Pulmonary artery endothelial cell (primary cell): ENCODE data around the gene NACAD. TPM values are rescaled to one million over a fixed set of nuclear protein-coding genes. Genes with fewer than 3 reads are reported as not detected.
"Not testable (repeated sequence)": the region's sequence is repeated elsewhere in the genome, so short reads cannot be mapped to it uniquely, and the experiment has no call there.

Experiments
- DNase-seq: peaks from one replicate; pipeline ENCODE4 v3.0.0-alpha.2; 2011; ENCODE audit warnings: low read depth, low spot score
- total RNA-seq: library from RNA; depleted of rRNA; stranded (reverse); fragments of >200 nt; gene quantifications from 2 replicates; pipeline ENCODE4 v1.2.3, GENCODE V29; 2014

NACAD gene
- total RNA-seq, 1 donor from 2014 or later, result 0.59 TPM

DNA sequence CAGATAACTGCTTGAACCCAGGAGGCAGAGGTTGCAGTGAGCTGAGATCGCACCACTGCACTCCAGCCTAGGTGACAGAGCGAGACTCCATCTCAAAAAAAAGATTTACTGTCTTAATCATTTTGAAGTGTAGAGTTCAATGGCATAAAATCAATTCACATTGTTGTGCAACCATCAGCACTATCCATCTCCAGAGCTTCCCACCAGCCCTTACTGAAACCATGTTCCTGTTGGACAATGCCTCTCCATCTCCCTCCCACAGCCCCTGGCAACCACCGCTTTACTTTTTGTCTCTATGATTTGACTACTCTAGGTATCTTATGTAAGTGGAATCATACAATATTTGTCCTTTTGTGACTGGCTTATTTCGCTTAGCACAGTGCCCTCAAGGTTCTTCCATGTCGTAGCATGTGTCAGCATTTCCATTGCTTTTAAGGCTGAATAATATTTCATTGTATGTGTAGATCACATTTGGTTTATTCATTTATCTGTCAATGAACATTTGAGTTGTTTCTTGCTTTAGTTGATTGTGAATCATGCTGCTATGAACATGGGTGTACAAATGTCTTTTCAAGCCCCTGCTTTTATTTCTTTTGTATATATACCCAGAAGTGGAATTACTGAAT, 33.1 kb downstream of the NACAD start:
- no peak for DNase-seq

DNA sequence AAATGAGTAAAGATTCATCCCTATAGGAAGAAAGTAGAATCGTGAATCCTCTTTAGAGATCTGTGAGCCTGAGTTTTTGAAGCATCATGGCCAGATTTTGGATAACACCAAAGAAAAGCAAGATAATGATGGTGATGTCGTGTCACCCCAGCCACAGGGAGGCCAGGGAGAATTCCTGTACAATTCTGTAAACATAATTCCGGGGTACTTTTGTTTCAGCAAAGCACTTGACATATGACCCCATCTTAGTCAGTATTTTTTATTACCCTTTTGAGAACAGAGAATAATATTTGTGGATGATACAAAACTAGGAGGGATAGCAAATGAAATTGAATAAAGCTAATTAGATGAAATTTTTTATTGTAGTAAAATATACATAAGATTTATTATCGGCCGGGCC, 33.8 kb downstream of the NACAD start:
- no peak for DNase-seq

DNA sequence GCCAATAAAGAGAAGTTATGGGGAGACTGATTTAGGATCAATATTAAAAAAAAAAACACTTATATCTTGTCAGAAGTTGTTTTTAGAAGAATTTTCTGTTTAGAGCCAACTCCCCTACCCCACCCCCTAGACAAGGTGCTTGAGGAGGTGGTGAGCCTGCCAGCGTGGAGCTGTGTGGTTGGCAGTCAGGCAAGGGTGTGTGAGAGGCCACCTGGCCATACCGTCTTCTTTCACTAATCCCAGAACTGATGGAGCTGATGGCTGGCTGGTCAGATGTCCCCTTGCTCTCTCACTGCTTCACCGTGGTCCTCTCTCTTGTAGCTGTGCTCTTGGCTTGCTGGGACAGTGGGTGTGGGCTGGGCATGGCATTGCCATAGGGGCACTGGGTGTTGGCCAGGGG, 34.3 kb downstream of the NACAD start:
- no peak for DNase-seq

DNA sequence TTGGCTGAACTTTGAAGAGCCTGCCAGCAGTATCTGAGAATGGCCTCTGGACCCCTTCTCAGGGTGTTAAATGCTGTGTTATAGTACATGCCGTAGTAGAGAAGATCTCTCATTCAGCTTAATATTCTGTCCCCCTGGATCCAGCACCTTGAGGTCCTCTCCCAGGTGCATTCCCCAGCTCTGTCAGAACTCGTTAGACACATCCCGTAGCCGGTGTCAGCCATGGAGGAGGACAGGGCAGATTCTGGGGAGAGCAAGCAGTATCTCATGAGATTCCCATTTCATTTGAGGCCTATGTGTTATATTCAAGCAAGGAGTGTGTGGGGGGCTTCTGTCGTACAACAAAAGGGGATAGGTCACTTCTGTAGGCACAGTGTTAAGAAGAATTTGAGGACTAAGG, 34.8 kb downstream of the NACAD start:
- DNase-seq, result no peak

DNA sequence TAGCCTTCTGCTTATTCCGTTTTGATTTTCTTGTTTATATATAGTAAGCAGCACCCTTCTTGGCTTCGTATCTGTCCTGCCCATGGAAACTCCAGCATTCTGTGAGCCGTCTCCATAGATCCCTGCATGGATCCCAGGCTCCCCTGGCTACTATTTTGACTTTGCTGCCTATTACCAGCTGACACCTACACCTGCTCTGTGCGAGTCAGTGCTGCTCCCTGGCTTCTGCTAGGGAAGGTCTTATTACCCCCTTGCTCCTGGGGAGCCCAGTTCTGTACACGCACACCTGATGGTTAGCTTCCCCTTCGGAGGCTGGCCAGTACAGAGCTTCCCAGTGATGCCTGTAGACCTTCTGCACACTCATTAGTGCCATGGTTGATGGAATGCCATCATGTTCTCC, 35.4 kb downstream of the NACAD start:
- DNase-seq, result no peak

DNA sequence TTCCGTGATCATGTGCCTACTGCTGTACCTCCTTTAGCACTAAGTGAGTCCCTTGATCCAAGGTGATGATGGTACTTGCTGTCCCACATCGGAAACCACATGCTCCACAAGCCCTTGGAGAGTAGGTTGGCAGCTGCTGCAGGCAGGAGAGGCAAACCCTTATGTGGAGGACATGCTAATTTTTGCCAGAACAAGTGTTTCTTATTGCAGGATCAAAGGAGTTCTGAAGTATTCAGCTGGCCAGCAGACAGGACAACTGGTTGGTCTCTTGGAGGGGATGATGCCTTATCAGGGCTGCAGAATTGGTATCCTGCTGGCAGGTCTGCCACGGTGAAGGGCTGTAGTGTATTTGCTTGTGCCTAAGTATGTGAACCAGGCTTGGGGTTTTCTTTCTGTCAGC, 36.8 kb downstream of the NACAD start:
- DNase-seq, result no peak

DNA sequence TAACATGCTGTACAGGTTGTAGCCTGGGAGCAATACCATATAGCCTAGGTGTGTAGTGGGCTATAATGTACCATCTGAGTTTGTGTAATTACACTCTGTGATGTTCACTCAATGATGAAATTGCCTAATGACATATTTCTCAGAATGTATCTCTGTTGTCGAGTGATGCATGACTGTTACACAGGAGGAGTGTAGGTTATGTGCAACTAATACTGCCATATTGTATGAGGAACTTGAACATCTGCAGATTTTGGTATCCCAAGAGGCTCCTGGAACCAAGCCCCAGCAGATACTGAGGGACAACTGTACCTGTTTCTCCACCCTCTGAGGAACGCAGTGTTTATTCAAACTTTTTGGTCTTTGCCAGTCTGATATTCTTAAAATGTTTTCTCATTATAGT, 38.6 kb downstream of the NACAD start:
- DNase-seq, result no peak

DNA sequence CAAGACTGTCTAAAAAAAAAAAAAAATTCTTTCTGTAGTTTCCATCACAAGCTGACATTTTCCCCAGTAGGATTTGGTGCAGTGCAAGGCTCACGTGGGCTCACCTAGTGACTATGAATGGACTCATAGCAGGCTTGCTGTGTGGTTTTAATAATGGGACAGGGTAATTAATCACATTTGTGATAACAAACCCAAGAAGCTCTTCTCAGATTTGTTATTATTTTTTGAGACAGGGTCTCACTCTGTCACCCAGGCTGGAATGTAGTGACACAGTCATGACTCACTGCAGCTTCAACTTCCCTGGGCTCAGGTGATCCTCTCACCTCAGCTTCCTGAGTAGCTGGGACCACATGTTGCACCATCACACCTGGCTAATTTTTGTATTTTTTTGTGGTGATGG, 40.0 kb downstream of the NACAD start:
- DNase-seq, result no peak

DNA sequence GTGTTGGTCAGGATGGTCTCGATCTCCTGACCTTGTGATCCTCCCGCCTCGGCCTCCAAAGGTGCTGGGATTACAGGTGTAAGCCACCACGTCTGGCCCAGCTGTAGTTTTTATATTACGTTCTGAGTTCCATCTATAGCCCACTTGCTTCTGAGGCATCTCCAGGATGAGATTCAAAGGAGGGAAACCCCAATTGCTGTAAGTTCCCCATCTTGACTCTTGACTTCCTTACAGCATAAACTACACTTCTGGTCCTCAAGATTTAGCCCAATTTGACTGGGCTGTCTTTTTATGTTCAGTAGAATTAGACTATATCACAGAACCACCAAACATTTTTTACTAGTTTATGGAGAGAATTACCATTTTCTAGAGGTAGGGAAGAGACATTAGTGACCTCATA, 44.4 kb downstream of the NACAD start:
- DNase-seq, result no peak

DNA sequence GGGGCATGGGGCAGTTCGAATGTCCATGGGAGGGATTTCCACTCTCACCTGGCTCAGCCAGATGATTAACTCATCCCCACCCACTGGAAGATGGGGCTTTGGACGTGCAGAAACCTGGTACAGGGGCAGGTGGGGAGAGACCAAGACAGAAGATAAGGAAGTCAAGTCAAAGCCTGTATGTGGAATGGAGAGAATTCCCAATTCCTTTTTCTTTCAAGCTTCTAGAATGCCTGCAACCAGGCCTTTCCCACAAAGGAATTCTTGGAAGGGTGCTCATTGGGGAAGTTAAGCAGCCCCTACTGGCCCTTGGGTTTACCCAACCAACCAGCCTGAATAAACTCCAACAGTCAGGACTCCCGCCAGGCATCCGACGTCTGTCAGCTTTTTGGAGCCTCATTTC, 49.7 kb downstream of the NACAD start:
- DNase-seq, result no peak

DNA sequence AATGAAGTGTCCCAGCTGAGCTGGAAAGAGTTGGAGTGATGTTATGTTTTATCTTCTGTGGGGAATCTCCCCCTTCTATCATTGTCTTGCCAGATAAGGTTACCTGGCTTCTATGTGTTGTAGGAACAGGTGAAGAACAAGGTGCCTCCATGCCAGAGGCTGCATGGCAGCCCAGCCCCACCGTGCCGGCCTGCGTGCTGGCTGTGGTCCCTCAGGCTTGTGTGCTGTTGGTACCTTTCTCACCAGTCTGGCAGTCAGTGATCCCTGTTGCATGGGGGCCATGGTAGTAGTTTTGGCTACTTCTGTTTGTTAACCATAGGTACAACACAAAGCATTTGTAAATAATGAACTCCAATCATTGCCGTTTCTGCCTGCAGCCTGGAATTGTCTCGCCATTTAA, 50.9 kb downstream of the NACAD start:
- no peak for DNase-seq

DNA sequence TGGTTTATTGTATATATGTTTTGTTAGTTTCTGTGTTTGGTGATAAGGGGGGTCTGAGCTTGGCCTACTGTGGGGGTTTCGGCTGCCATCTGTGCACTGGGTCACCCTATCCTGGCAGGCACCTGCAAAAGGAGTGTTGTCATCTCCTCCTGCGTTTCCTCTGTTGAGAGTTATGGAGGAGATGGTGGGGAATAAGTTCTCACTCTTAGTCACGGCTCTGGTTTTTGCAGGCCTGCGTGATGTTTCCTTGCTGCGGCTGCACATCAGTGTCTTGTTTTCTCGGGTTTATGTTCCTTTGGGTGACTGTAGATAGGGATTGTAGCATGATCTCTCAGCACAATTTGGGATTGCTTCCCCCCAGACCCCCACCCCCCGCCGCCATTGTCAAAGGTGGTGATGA, 52.0 kb downstream of the NACAD start:
- no peak for DNase-seq

DNA sequence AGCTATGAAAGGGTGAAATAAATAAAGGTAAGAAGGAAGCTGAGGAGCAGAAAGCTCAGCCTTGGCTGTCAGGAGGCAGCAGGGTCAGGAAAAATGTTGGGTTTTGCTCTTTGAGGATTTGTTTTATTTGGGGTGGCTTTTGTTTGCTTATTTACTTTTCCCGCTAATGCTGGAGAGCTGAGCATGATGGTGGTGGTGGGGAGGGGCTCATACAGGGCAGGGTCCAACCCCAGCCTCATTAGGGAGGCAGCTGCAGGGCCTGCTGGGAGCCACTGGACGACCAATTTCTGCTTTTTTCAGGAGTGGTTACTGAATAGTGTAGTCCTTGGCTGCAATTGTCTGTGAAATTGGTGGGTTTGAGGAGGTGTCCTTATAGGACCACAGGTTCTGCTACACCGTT, 52.5 kb downstream of the NACAD start:
- DNase-seq, result no peak

DNA sequence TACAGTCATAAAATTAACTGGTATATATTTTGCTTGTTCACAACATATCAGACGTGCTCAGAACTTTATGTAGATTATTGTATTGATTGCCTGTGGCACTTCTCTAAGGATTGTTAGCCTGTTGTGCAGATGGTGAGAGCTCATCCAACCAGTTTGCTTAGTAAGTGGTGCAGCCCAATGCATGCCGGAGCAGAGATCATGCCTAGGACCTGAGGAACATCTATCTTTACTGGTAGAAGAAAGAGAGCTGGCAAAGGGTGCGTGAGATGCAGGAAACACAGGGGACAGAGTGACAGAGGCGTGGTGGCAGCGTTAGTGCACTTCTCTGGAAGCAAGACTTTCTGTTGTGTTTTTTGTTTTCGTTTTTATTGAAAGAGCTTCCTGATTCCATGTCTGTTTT, 52.9 kb downstream of the NACAD start:
- DNase-seq, result no peak

DNA sequence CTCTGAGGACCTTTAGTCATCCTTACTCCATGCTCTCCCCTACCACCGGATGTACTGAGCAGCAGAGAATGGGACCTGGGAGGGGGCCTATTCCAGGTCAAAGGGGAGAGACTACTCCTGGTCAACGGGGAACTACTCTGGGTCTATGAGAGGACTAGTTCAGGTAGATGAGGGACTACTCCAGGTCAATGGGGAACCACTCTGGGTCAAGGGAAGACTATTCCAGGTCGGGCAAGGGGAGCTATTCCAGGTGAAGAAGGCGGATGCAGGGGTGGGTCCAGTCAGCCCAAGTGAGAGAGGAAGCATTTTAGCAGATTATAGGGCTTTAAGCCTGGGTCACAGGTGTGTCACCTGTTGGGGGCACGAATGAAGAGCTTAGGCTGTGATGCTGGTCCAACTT, 53.4 kb downstream of the NACAD start:
- DNase-seq, result no peak

DNA sequence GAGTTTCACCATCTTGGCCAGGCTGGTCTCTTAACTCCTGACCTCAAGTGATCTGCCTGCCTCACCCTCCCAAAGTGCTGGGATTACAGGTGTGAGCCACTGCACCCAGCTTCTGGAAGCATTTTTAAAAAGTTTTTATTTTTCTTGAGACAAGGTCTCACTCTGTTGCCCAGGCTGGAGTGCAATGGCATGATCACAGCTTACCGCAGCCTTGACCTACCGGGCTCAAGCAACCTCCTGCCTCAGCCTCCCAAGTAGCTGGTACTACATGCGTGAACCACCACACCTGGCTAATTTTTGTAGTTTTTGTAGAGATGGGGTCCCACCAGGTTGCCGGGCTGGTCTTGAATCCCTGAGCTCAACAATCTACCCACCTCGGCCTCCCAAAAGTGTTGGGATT, 54.1 kb downstream of the NACAD start:
- not testable (repeated sequence) for DNase-seq

DNA sequence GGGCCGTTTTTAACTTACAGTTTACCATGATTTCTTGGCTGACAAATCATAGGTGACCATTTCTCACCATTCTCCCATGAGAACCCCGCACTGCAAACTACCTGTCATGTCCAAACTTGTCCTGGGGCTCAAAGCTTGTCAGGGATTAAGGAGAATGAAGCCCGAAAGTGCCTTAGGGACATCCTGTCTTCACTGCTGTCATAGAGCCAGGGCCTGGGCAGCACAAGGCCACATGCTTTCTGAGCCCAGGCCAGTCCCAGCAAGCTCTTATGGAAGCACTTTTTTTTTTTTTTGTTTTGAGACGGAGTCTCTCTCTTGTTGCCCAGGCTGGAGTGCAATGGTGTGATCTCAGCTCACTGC, 54.9 kb downstream of the NACAD start:
- no peak for DNase-seq

DNA sequence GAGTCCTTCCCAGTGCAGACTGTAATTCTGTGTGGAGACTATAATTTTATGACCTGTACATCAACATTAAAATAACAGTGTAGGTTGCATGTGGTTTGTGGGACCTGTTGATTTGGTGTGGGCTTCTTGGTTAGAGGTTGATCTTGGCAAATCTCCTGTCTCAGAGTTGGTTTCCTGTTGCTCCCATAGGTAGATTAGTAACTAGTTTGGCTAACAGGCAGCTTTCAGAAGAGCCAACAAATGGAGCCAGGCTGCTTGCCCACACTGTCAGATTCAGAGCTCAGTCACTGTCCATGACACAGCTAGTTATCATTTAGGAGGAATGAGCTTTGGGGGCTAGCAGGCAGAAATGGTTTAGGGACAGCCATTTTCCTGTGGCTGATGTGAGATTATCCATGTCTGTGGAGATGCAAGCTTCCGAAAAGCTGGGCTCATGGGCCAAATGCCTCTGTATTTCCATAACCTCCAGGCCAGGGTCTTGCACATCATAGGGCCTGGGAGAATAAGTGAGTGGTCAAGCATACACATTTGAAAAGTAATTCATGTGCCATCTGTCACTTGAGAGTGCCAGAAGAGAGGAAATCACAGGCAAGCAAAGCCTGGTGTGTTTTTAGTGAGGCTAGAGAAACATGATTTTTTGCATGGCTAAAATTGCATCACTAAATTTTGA, 55.4 kb downstream of the NACAD start:
- no peak for DNase-seq

DNA sequence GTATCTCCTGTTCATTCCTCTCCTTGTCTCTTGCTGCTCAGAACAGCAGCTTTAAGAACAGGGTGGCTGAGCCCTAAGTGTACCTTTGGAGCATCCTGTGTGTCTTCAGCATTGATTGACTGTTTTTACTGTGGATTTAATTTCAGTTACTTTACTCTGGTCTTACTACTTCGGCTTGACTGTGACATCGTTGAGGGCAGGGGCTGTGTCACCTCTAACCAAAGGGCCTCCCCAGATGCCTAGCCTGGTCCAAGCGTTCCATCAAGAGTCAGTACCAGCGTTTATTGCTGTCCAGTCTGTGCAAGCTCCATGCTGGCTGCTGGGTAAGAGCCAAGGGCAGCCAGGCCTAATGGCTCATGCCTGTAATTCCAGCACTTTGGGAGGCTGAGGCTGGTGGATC, 56.3 kb downstream of the NACAD start:
- DNase-seq, result no peak

DNA sequence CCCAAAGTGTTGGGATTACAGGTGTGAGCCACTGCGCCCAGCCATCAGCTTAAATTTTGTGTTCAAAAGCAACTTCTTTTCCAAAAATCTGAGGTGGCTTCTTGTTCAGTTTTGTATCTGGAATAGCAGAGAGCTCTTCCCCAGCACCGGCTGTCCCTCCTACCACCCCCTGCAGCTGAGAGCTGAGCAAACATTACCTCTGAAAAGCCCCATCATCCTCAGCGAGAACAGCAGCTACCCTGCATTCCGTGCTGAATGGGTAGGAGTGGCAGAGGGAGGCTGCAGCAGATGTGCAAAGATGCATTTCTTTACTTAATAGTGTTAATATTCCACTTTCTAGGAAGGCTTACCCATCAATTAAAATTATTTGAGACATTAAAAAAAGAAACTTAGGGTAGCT, 56.9 kb downstream of the NACAD start:
- no peak for DNase-seq
